ENCODE results near the gene C16orf86.

C16orf86 gene, protein sequence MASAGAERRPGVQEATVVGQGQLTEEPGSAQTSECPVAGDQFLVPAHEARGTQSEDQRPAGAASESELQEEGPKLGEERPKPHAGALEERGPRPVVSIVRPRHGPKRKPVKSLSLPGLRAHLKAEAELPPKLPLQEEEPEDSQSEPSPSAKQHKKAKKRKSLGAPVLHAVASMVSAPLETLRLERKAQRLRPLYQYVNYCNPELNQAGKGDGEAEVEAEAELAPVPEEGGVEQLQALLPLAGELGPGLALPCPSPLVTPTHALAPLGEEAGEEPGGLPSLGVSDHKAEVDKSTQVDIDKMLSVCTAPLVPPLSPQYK

DNA sequence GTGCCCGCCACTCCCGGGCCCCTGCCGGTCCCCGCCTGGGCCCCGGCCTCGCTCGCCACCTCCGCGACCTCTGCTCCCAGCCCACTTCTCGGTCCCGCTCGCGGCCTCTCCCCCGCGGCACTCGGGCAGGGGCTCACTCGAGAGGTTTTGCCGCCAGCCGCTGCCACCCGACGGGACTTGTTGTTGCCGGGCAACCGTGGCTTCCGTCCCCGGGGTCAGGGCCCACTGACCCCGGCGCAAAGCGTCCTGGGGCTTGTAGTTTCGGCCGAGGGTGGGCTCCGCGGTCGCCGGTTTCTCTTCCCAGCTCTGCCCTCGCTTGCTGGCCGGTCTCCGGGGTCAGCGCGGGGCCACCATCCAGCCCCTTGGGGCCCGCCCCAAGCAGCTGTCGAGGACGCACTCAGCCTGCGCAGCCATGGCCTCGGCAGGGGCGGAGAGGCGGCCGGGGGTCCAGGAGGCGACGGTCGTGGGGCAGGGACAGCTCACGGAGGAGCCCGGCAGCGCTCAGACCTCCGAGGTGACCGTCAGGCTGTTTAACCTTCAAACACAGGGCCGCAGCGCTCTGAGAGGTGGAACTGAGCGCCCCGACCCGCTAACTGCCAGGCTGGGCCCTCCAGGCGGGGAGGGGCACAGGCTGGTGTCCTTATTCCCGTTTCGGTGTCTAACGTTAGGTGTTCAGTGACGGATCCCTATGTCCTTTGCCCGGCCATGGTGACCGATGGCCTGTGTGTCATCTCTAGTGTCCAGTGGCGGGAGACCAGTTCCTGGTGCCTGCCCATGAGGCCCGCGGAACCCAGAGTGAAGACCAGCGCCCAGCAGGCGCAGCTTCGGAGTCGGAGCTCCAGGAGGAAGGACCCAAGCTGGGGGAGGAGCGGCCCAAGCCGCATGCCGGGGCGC lies at the start of gene C16orf86, which contains the start of gene ENKD1:
Gene C16orf86, plus strand, starts transcription at position 256 of the 894 bp plus-strand sequence. Its CDS starts 157 bp downstream, at position 413.
Gene ENKD1, minus strand, starts transcription at position 192 of the 894 bp plus-strand sequence. CDS start 308 bp downstream, outside the sequence.
- DNase-seq, result peak; percentile 95

DNA sequence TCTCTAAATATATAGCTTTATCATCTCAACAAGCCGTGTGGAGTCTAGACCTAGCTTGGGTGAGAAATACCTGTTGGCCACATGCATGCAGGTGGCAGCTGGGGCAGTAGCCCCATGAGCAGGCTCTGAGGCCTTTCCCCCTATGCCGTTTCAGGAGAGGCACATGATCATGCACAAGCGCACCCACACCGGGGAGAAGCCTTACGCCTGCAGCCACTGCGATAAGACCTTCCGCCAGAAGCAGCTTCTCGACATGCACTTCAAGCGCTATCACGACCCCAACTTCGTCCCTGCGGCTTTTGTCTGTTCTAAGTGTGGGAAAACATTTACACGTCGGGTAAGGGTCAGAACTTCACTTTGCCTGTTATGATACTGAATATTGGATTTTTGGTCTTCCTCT lies 38.4 kb upstream of the C16orf86 start:
- no peak for DNase-seq

- DNase-seq, result no peak
Measured at GRCh38 chr16:67632415-67633172, 34.0 kb upstream of the C16orf86 start.

GRCh38 chr16:67636713-67637112 lies 29.9 kb upstream of the C16orf86 start:
- DNase-seq, result no peak

DNA sequence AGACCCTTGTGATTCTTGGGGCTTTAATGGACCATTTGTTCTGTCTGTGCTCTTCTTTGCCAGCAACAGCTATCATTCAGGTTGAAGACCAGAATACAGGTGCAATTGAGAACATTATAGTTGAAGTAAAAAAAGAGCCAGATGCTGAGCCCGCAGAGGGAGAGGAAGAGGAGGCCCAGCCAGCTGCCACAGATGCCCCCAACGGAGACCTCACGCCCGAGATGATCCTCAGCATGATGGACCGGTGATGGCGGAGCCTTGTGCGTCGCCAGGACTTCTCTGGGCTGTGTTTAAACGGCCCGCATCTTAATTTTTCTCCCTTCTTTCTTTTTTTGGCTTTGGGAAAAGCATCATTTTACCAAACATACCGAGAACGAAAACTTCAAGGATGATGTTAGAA lies 29.0 kb upstream of the C16orf86 start:
- DNase-seq, result no peak

DNA sequence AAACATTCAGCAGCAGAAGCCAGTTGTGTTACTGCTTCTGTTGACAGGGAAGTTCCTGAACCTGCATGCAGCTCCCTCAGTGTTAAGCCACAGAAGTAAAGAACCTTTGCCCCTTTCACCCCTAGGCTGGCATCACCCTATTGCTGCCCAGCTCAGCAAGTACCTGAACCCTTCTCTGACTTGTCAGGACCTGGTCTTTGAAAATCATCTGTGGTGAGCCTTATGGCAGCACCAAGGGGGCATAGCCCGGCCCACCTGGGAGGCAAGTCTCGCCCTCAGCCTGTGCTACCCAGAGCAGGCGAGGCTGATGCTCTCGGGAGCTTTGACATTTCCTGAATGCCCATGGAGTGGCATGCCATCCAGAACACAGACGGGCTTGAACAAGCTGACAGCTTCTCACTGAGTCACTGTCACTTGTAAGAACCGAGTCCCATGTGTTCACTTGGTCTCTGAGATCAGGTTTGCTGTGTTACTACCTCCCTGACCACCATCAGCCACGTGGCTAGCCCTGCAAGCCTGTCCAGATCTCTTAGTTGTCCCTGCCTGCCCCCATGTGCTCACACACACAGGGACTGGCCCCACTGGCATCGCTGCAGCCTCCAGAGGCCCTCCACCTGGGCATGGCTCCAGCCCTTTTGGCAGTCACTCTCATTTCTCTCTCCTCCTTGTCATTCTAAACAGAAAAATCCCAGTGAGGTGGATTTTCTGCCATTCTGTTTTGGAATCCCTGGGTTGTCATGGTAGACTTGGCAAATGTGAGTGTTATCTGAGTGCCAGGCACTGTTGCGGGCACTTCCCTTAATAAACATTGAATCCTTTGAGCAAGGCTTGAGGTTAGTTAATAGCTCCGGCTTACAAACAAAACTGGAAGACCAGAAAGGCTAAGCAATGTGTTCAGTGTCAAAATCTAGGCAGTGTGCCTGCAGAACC lies 24.6 kb upstream of the C16orf86 start:
- DNase-seq, result no peak

DNA sequence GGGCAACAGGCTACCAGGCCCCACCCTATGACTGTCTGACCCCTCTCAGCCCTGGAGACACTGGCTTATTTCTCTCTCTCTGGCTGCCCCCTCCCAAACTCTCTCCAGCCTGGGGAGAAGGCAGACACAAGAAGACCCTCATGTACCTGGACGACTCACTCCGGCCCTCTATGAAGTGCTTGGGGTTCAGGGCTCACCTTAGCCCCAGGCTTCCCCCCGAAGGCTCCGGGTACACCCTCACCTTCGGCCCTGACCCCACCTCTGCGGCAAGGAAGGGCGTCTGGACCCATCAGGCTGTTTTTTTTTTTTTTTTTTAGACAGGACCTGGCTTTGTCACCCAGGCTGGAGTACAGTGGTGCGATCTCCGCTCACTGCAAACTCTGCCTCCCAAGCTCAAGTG lies 22.6 kb upstream of the C16orf86 start:
- no peak for DNase-seq

DNA sequence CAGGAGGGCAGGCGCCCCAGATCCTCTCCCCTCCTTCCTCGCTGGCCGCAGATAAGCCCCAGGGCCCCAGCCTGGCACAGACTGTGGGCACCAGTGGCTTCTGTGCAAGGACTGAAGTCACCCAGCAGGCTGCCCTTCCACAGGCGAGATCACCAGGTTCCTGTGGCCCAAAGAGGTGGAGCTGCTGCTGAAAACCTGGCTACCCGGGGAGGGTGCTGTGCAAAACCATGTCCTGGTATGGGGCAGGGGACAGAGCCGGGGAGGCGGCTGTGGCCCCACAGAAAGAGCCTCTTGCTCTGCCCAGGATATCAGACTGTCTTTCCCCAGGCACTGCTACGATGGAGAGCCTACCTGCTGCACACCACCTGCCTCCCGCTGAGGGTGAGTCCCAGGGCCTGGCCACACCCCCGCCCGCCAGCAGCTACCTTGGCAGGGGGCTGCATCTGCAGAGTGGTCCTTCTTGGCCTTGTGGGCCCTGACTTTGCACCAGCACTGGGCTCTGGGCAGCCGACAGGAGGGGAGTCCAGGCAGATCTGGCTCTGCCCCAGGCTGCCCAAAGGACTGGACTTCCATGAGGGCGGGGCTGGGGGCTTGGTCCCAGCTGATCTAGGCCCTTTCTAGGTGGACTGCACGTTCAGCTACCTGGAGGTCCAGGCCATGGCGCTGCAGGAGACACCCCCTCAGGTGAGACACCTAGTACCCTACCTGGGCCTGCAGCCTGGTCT lies 21.1 kb upstream of the C16orf86 start:
- peak; percentile 64 for DNase-seq

- DNase-seq, result no peak
Measured at GRCh38 chr16:67647111-67647651, 19.4 kb upstream of the C16orf86 start.

DNA sequence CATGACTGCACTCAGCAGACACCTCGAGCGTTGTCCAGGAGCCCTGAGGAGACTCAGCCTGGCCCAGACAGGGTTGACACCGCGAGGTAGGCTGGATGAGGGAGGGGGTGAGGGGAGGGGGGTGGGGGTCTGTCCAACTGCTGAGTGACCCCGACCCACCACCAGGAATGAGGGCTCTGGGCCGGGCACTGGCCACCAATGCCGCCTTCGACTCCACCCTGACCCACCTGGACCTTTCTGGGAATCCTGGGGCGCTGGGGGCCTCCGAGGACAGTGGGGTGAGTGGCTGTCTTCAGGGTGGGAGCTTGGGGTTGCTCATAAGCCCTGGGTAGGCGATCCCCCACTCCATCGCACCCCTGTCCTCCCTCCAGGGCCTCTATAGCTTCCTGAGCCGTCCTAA lies 18.9 kb upstream of the C16orf86 start:
- DNase-seq, result no peak

DNA sequence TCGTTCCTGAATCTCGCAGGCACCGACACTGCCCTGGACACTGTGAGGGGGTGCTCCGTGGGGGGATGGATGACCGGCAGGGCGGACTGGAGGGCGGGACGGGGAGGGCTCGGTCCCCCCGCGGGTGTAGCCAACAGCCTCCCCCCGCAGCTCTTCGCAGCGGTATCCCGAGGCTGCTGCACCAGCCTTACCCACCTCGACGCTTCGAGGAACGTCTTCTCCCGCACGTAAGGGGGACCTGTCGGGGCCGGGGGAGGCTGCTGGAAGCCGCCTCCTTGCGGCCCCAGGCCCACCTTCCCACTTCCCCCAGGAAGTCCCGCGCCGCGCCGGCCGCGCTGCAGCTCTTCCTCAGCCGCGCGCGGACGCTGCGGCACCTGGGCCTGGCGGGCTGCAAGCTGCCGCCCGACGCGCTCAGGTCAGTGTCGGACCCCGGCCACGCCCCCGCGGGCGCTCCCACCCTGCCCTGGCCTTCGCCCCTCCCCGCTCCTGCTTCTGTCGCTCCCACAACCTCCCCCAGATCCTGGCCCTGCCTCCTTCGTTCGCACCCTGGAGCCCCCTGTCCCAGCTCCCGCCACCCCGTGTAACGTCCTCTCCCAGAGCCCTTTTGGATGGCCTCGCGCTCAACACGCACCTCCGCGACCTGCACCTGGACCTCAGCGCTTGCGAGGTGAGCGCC lies 18.4 kb upstream of the C16orf86 start:
- DNase-seq, result no peak

DNA sequence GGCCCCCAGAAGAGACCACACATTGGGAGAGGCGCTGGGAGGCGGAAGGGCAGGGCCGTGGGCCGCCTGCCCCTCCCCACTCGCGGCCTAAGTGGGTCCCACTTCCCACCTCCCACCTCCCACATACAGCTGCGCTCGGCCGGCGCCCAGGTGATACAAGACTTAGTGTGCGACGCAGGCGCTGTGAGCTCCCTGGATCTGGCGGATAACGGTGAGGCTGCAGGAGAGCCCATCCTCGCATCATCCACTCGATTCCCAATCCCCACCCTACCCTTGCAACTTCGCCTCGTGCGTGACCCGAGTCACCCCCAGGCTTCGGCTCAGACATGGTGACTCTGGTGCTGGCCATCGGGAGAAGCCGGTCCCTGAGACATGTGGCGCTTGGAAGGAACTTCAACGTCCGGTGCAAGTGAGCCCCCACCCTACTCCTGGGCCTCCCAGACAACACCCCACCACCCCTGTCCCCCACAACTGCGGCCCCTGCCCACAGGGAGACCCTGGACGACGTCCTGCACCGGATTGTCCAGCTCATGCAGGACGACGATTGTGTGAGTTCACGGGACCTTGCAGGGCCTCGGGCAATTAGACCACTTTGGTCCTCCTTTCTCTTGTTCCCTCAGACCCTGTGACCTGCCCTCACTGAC lies 17.7 kb upstream of the C16orf86 start:
- no peak for DNase-seq

- no peak for DNase-seq
Measured at GRCh38 chr16:67649494-67649931, 17.1 kb upstream of the C16orf86 start.

DNA sequence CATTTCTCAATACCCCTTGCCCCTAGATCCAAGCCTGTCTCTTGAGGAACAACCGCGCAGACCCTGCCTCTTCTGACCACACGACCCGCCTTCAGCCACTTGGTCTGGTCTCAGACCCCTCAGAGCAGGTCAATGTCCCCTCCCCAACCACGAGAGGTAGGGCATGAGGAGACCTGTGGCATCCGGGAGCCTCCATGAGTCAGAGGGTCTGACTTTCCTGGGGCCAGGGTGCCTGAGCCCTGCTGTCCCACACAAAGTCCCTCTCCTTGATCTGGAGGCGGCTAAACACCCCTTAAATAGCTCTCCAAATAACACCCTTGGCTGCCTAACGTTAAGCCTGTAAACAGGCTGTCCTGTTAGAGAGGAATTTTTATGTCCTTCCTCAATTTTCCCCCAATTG lies 16.6 kb upstream of the C16orf86 start:
- DNase-seq, result no peak

- DNase-seq, result no peak
Measured at GRCh38 chr16:67651039-67651438, 15.6 kb upstream of the C16orf86 start.

- DNase-seq, result no peak
Measured at GRCh38 chr16:67651847-67652246, 14.8 kb upstream of the C16orf86 start.

- no peak for DNase-seq
Measured at GRCh38 chr16:67652578-67653127, 14.0 kb upstream of the C16orf86 start.

- DNase-seq, result no peak
Measured at GRCh38 chr16:67653128-67653788, 13.4 kb upstream of the C16orf86 start.

All from hematopoietic multipotent progenitor cell treated with erythropoietin and hydrocortisone succinate and interleukin-3 and kit ligand, for 4 days (in vitro differentiated cells).